Activated CD4-positive, alpha-beta T cell treated with anti-CD3 and anti-CD28 coated beads, Interleukin-2, amount 10 ng/mL, durations not matched to agents 7 days and 5 days (primary cell): ENCODE measurements around the gene INSYN2B. TPM values are rescaled to one million over a fixed set of nuclear protein-coding genes. Genes with fewer than 3 reads are reported as not detected.

Source experiments
- CTCF ChIA-PET: fragments of 350-600 bp; sonication (Branson Sonifier 250); formaldehyde crosslinking; loops from one replicate; lab custom pipeline; 2021; ENCODE audit warnings: antibody characterized with exemption; lab: Charles Lee
- POLR2A ChIA-PET: fragments of 350-600 bp; sonication (Branson Sonifier 250); formaldehyde crosslinking; loops from one replicate; lab custom pipeline; 2021; ENCODE audit warnings: antibody characterized with exemption; lab: Charles Lee
- DNase-seq: peaks from one replicate; pipeline ENCODE4 v3.0.0-alpha.2; 2020
- H3K27ac Mint-ChIP-seq: one replicate; pipeline ENCODE4 v1.8.0; 2021; ENCODE audit warnings: mild to moderate bottlenecking, moderate library complexity, mixed read lengths
- H3K27me3 Mint-ChIP-seq: one replicate; pipeline ENCODE4 v1.8.0; 2021; ENCODE audit warnings: mixed read lengths
- H3K36me3 Mint-ChIP-seq: one replicate; pipeline ENCODE4 v1.8.0; 2021; ENCODE audit warnings: low read depth, mixed read lengths
- H3K4me1 Mint-ChIP-seq: one replicate; pipeline ENCODE4 v1.8.0; 2021; ENCODE audit warnings: mixed read lengths
- H3K4me3 Mint-ChIP-seq: one replicate; pipeline ENCODE4 v1.8.0; 2021; ENCODE audit warnings: mild to moderate bottlenecking, moderate library complexity, mixed read lengths
- H3K9me3 Mint-ChIP-seq: one replicate; pipeline ENCODE4 v1.8.0; 2021; ENCODE audit warnings: mixed read lengths
- total RNA-seq, 2 experiments: library from RNA; stranded (reverse); gene quantifications; one replicate each; pipeline ENCODE4 v1.2.3, GENCODE V29; 2021

INSYN2B gene
- total RNA-seq, 2 experiments from 2014 or later = not detected

DNA sequence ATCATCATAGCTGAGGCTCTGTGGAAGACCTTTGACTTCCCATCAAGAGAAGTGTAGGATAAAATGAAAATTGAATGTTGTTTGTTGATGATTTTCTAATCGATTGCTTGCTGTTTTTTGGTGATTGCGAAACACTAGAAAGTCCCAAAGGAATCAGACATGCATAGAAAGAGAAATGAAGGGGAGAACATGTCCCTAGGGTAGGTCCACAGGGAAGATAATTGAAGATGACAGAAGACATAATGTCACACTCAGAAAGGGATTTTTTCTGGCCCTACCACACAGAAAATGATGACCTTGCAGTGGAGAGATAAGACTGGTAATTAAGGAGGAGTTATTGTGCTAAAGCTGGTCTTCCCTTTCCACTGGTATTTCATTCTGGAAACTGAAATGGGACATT is 62.8 kb downstream of the INSYN2B start:
- no peak for DNase-seq
- Mint-ChIP-seq H3K36me3 (peaks cover 17% of the 10 kb centered on the region), H3K27me3 (no peaks in the 10 kb centered on the region), H3K4me1 (no peaks in the 10 kb centered on the region), H3K27ac (no peak overlapping the region), H3K9me3 (no peaks in the 10 kb centered on the region), H3K4me3 (no peak overlapping the region)
- POLR2A ChIA-PET = no interaction called here
- CTCF ChIA-PET = interaction anchor here (1.2 kb wide), 1 partner anchor 9 kb away, joined by 3 read pairs; no protein-coding TSS in a partner anchor

DNA sequence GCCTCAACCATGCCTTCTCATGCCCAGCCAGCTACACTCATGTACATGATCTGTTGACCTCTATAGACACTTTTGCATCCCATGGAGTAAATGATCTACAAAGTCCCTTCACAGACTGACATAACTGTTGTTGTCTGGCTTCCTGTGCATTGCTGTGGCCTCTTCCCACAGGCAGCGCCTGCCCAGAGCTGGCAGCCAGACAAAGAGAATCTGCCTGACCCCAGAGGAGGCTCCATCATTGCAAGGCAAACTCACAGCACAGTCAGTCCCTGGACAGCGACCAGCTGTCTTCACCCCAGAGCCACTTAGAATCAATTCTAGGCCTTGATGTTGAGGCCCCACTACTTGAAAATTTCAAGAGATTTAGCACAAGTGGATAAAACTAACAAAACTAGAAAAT is 65.5 kb downstream of the INSYN2B start:
- POLR2A ChIA-PET = no interaction called here
- no peak overlapping the region for H3K27ac Mint-ChIP-seq
- no peak overlapping the region for H3K4me3 Mint-ChIP-seq
- no peaks in the 10 kb centered on the region for H3K27me3 Mint-ChIP-seq
- H3K9me3 Mint-ChIP-seq = no peaks in the 10 kb centered on the region
- peaks cover 18% of the 10 kb centered on the region for H3K36me3 Mint-ChIP-seq
- CTCF ChIA-PET = no interaction called here
- DNase-seq = no peak
- H3K4me1 Mint-ChIP-seq = no peaks in the 10 kb centered on the region

DNA sequence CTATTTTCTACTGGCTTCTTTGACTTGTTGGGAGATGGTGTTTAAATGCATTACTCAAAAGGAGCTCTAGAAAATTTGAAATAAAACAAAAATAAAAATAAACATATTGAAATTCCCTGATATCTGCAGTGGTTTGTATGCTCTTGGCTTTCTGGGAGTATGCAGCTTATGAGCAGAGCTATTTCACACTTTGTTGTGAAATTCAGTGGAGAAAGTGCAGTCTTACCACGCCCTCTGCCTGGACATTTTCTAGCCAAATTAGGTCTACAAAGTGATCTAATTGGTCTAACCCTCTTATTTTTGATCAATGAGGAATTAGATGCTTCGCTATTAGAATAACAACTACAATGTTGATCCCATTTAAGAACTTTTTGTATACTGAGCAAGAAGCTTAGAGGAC is 66.8 kb downstream of the INSYN2B start:
- ChIA-PET CTCF (interaction anchor here (1.0 kb wide), 1 partner anchor 14 kb away, joined by 3 read pairs; no protein-coding TSS in a partner anchor), POLR2A (no interaction called here)
- Mint-ChIP-seq H3K27me3 (no peaks in the 10 kb centered on the region), H3K36me3 (peaks cover 17% of the 10 kb centered on the region), H3K9me3 (no peaks in the 10 kb centered on the region), H3K4me3 (no peak overlapping the region), H3K27ac (no peak overlapping the region), H3K4me1 (no peaks in the 10 kb centered on the region)
- DNase-seq = no peak

DNA sequence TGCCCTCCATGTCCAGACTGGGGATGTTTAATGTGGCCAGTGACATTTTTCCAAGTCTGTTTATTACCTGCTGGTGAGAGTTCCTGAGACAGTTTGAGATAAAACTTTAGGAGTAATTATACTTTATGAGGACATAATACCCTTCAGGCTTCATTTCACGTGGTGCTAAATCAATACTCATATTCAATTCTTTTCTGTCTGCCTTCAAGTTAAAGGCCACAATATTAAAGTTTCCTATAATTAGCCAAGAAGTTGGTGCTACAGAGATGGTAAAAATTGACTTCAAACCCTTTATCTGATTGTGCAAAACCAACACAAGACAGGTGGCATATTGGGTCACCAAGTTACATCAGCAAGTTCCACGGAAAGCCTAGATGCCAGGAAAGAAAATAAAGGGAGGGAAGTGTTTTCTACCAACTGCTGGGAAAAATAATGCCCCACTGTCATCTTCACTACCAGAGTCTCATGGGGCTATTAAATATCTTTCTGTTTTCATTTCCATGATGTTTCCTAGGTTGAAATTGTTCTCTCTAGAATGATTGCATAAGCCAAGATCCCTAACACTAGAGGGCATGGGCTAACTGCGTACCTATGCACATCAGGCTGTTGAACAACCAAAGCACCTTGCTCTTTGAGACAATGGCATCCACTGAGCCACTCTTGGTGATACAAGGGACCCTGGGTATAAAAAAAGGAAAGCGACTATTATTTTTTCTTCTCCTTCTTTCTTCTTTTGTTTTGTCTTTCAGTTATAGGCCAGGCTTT is 68.7 kb downstream of the INSYN2B start:
- POLR2A ChIA-PET = no interaction called here
- Mint-ChIP-seq H3K4me1 (no peaks in the 10 kb centered on the region), H3K36me3 (peaks cover 13% of the 10 kb centered on the region), H3K9me3 (no peaks in the 10 kb centered on the region), H3K4me3 (no peak overlapping the region), H3K27ac (no peak overlapping the region), H3K27me3 (no peaks in the 10 kb centered on the region)
- CTCF ChIA-PET = no interaction called here
- DNase-seq = no peak

DNA sequence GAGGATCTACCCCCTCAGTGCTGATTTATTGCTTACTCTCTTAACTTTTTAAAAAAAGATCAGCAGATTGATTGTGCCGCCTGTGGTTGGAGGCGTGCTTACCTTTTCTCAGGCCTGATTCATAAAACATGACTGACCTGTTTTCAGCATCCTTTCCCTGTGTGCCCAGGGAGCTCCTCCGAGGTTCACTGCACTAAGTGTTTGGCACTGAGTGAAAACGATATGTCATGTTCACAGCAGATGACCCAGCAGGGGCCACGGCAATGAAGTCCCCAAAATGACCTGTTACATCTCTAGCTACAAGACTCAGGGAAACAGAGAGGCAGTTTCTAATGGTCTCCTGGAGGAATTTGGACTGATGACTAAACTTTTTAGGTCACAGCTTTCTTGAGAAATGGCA is 69.9 kb downstream of the INSYN2B start:
- POLR2A ChIA-PET = no interaction called here
- no peak overlapping the region for H3K4me3 Mint-ChIP-seq
- peaks cover 8% of the 10 kb centered on the region for H3K36me3 Mint-ChIP-seq
- DNase-seq = no peak
- H3K9me3 Mint-ChIP-seq = no peaks in the 10 kb centered on the region
- no peaks in the 10 kb centered on the region for H3K27me3 Mint-ChIP-seq
- CTCF ChIA-PET = no interaction called here
- H3K4me1 Mint-ChIP-seq = no peaks in the 10 kb centered on the region
- H3K27ac Mint-ChIP-seq = no peak overlapping the region

DNA sequence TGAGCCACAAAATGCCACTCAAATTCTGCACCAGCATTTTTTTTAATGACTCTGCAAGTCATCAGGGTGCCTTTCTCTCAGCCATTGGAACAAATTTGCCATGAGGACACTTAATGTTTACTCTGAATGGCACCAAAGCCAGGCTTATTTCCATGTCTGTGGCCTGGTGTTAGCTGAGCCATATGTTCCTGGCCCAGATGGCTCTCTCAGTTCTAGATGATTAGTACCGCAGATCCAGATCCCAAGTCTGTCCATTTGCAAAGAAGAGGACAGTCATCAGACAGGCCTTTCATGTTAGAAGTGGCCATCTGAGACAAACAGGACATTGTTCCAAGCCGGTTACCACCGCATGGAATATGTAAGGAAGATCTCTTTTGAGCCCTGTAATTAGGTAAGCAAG is 70.3 kb downstream of the INSYN2B start:
- ChIA-PET CTCF (no interaction called here), POLR2A (no interaction called here)
- no peaks in the 10 kb centered on the region for H3K4me1 Mint-ChIP-seq
- H3K27ac Mint-ChIP-seq = no peak overlapping the region
- H3K4me3 Mint-ChIP-seq = no peak overlapping the region
- H3K9me3 Mint-ChIP-seq = no peaks in the 10 kb centered on the region
- DNase-seq = no peak
- no peaks in the 10 kb centered on the region for H3K27me3 Mint-ChIP-seq
- peaks cover 8% of the 10 kb centered on the region for H3K36me3 Mint-ChIP-seq

DNA sequence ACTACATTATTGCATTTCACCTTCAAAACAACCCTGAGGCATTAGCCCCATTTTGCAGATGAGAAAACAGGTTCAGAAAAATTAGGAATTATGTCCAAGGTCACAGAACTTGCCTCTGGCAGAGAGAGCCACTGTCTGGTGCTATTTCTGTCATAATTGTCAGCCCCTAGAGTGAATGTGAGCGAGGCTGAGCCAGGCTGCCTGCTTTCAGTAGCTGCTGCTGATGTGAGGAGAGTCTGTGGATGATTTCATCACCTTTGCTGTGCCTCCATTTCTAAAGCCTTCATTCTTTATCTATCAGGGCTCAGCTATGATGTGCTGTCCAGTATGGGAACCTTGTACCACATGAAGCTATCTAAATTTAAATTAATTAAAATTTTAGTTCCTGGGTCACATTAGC is 71.4 kb downstream of the INSYN2B start:
- Mint-ChIP-seq H3K36me3 (peaks cover 4% of the 10 kb centered on the region), H3K9me3 (no peaks in the 10 kb centered on the region), H3K27ac (no peak overlapping the region), H3K4me3 (no peak overlapping the region), H3K27me3 (no peaks in the 10 kb centered on the region), H3K4me1 (no peaks in the 10 kb centered on the region)
- CTCF ChIA-PET = interaction anchor here (1.0 kb wide), 1 partner anchor 8 kb away, joined by 3 read pairs; no protein-coding TSS in a partner anchor
- DNase-seq = no peak
- POLR2A ChIA-PET = no interaction called here

DNA sequence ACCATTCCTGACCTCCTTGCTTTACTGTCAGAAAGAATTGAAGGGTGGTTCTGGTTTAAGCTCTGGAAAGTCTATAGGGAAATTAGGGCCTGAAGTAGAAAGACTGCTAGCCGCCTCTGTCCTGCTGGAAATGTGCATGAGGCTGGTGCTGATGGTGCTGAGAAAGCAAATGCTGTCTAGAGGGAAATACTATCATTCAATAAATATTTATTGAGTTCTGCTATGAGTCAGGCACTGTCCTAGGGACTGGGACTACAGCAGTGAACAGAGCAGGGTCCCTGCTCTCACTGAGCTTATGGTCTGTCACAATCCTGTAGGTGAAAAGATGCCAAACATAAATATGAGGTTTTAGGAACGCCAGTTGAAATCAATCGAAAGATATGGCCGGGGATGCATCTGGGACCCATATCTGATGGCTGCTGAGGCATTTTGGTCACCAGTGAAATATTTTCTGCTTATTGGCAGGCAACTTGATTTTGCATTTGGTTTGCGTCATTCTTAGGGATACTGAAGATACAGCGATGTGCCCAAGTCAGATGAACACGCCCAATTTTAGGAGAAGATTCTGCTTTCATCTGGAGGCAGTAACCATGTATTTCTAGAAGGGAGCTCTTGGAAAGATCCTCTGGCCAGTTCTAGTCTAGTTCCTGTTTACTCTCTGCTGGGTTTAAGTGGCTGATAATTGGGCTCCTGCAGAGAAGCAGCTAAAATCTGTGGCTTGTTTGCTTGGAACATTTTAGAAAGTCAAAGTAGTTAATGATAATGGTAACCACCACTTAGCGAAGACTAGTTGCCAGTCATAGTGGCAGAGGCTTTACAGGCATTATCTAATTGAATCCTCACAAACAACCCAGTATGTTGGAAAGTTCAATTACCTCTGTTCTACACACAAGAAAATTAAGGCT is 73.3 kb downstream of the INSYN2B start:
- Mint-ChIP-seq H3K4me3 (no peak overlapping the region), H3K9me3 (no peaks in the 10 kb centered on the region), H3K4me1 (peaks cover under 1% of the 10 kb centered on the region), H3K36me3 (peaks cover under 1% of the 10 kb centered on the region), H3K27ac (no peak overlapping the region), H3K27me3 (no peaks in the 10 kb centered on the region)
- no peak for DNase-seq
- POLR2A ChIA-PET = interaction anchor here (0.5 kb wide), 1 partner anchor 14 kb away, joined by 3 read pairs; no protein-coding TSS in a partner anchor
- CTCF ChIA-PET = interaction anchor here (1.5 kb wide), 1 partner anchor 11 kb away, joined by 6 read pairs; no protein-coding TSS in a partner anchor

DNA sequence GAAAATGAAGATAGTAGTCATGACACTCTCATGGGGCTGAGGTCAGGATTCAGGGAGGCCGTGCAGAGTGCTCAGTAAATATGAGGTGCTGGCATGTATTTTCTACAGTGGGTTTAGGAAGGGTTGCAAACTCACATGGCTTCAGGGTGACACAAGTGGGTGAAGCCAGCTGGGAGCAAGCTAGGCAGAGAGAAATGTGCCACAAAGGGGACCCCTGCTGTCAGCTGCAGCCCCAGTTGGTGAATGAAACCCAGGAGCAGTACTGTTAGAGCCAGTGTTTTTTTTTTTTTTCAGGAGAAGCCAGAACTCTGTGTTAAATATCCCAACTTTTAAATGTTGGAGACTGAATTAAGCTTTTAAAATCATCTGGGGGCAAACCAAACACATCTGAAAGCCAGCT is 75.3 kb downstream of the INSYN2B start:
- POLR2A ChIA-PET = no interaction called here
- Mint-ChIP-seq H3K27ac (no peak overlapping the region), H3K9me3 (no peaks in the 10 kb centered on the region)

DNA sequence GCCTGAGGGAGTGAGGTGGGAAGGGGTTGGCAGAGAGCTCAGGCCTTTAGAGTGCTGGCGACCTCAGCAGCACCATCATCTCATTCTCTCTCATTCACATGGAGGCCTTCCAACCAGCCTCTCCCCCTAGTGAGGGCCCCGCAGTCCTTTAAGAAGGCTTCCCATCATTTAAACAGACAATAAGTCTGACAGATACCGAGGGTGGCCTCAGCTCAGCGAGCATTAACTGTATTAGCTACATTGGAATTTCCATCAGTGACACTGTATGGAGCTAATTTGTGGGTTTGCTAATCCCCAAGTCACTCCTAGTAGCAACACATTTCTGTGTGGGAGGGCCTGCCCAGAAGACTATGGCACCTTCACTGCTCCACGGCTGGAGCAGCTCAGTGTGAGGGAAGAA is 75.8 kb downstream of the INSYN2B start:
- no peaks in the 10 kb centered on the region for H3K27me3 Mint-ChIP-seq
- CTCF ChIA-PET = interaction anchor here (0.6 kb wide), 2 partner anchors 18 to 55 kb away, joined by 3 read pairs; no protein-coding TSS in a partner anchor
- no peaks in the 10 kb centered on the region for H3K9me3 Mint-ChIP-seq
- H3K27ac Mint-ChIP-seq = no peak overlapping the region
- POLR2A ChIA-PET = no interaction called here
- H3K36me3 Mint-ChIP-seq = peaks cover 20% of the 10 kb centered on the region
- peaks cover 12% of the 10 kb centered on the region for H3K4me1 Mint-ChIP-seq
- H3K4me3 Mint-ChIP-seq = no peak overlapping the region
- no peak for DNase-seq

More for the DNA sequence above, 75.3 kb downstream of the INSYN2B start:
- DNase-seq = no peak
- Mint-ChIP-seq H3K27me3 (no peaks in the 10 kb centered on the region), H3K4me1 (peaks cover 12% of the 10 kb centered on the region), H3K36me3 (peaks cover 16% of the 10 kb centered on the region), H3K4me3 (no peak overlapping the region)
- CTCF ChIA-PET = interaction anchor here (0.6 kb wide), 1 partner anchor 55 kb away, joined by 3 read pairs; no protein-coding TSS in a partner anchor

DNA sequence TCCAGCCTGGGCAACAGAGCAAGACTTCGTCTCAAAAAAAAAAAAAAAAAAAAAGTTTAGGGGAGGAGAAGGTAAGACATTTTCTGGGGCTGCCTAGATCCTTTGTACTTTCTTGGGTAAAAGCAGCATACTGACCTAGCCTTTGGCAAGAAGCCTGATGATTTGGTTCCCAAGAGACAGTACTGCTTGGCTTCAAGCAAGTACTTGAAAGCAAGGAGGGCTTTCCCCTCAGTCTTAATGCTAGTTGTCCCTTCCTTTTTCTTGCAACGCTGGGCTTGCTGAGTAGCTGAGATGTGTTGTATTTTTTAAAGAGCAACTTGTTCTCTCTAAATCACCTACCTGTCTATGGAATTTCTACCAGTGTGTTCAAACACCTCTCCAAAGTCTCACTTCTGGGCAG is 76.2 kb downstream of the INSYN2B start:
- no peaks in the 10 kb centered on the region for H3K9me3 Mint-ChIP-seq
- peaks cover 12% of the 10 kb centered on the region for H3K4me1 Mint-ChIP-seq
- H3K27ac Mint-ChIP-seq = no peak overlapping the region
- POLR2A ChIA-PET = no interaction called here
- no peak overlapping the region for H3K4me3 Mint-ChIP-seq
- CTCF ChIA-PET = interaction anchor here (0.6 to 1.1 kb wide), 2 partner anchors 19 to 280 kb away, joined by 3 read pairs; no protein-coding TSS in a partner anchor
- H3K36me3 Mint-ChIP-seq = peaks cover 24% of the 10 kb centered on the region
- H3K27me3 Mint-ChIP-seq = no peaks in the 10 kb centered on the region
- DNase-seq = no peak

DNA sequence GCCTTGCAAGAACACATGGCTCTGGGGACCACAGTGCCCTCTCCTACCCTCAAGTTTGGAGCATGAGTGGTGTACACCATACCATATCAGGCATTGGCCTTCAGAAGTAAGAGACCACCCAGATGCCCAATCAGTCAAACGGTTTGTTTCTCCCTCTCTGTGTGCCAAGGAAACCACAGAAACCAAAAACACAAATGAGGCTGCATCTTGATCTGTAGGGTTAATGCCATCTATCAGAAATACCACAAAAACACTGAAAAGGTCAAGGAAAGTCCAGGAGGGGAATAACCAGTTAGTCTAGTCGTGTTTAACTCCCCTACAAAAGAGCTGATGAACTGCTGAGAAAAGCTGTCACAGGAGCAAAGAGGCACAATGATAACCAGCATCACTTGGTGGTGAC is 78.4 kb downstream of the INSYN2B start:
- no peaks in the 10 kb centered on the region for H3K27me3 Mint-ChIP-seq
- peaks cover 12% of the 10 kb centered on the region for H3K4me1 Mint-ChIP-seq
- no peak for DNase-seq
- no peak overlapping the region for H3K27ac Mint-ChIP-seq
- H3K4me3 Mint-ChIP-seq = no peak overlapping the region
- ChIA-PET POLR2A (no interaction called here), CTCF (interaction anchor here (1.1 kb wide), 1 partner anchor 116 kb away, joined by 3 read pairs; no protein-coding TSS in a partner anchor)
- H3K36me3 Mint-ChIP-seq = peaks cover 35% of the 10 kb centered on the region
- no peaks in the 10 kb centered on the region for H3K9me3 Mint-ChIP-seq
